Activated CD8-positive, alpha-beta memory T cell treated with anti-CD3 and anti-CD28 coated beads, Interleukin-2, amount 50 U/mL, for 24 hours (primary cell): ENCODE data around the gene CCDC57.
"Not testable (repeated sequence)": the region's sequence is repeated elsewhere in the genome, so short reads cannot be mapped to it uniquely, and the experiment has no call there.

ENCODE experiments used
- DNase-seq: peaks from one replicate; pipeline ENCODE4 v3.0.0-alpha.2; 2020; ENCODE audit errors: extremely low read depth

Gene CCDC57, protein sequence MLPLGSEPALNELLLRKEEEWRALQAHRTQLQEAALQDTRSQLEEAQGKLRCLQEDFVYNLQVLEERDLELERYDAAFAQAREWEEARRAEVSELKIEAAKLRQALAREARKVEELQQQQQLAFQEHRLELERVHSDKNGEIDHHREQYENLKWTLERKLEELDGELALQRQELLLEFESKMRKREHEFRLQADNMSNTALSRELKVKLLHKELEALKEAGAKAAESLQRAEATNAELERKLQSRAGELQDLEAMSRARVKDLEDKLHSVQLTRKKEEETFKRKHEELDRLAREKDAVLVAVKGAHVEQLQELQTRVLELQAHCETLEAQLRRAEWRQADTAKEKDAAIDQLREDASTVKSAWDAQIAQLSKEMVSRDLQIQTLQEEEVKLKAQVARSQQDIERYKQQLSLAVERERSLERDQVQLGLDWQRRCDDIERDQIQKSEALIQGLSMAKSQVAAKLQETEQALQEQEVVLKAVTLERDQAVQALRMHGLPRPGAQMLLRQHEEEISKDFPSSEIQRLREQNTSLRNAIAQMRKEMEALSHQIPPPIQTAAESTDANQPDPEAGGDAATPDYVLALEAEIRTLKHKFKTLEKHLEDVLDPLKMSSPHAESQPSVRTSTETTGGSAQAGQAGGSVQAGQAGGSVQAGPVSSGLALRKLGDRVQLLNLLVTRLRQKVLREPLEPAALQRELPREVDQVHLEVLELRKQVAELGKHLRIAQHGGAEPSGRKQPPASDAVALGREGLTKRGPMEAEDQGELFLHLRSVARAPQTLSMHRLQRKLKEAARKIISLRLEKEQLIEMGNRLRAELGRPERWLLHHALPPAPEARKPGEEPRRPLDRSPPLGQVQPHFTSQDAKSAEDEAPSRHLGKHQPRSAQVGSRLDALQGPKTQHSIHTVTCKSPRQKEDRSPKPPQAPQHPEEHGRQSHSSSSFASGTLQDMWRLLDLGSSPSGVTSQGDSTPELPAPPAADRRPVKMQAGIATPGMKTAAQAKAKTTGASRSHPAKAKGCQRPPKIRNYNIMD

DNA sequence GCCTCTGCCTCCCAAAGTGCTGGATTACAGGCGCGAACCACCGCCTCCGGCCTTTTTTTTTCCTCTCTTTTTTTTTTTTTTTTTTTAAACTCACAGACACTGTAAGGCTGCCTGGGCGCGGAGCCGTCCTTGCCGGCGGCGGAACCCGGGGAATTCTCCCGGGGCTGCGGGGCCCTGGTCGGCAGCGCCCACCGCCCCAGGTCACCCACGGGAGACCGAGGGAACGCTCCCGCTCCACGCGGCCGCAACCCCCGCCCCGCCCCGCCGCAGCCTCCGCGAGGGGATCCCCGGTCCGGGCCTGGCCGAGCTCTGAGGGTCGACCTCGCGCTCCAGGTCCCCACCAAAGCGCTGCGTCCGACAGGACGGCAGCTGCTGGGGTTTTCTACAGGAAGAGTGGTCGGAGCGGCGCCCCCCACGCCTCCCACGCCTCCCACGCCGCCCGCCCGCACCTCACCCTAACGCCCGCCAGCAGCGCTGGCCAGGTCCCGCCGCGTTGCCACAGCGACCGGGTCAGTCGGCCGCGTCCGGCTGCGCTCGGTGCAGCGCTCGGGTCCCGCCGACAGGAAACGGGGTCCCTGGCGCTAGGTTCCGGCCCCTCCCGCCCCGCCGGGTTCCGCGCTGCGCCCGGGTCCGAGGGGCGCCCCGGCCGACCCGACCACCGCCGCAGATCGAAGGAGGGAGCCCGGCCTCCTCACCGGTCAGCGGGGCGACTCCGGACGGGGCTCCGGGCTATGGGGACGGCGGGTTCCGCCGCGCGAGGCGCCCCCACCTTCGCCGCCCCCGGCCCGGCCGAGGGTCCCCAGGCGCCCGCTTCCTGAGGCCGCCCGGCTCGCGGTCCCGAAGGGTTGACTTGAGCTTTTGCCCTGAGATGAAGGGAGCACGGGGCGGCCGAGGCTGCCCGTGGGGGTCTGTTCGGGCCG lies at the start of gene CCDC57:
TSS of gene CCDC57 (minus strand) at position 512 of the 920 bp plus-strand sequence. CDS start 10,898 bp downstream, outside the sequence.
- DNase-seq, result no peak

DNA sequence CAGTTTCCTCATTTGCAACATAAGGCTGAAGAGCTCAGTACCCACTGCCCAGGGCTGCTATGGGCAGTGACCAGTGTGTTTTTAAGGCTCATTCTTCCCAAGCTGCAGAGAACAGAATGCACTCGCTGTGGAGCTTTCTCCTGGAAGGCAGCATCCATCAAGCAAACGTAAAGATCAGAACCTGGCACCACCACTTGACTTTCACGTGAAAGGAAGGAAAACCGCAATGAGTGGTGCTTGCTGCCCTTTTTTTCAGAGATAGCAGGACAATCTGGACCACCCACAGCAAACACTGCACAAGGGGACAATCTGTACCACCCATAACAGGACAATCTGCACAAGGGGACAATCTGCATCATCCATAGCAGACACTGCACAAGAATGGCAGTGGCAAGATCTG lies 49.7 kb upstream of the CCDC57 start:
- DNase-seq, result no peak

DNA sequence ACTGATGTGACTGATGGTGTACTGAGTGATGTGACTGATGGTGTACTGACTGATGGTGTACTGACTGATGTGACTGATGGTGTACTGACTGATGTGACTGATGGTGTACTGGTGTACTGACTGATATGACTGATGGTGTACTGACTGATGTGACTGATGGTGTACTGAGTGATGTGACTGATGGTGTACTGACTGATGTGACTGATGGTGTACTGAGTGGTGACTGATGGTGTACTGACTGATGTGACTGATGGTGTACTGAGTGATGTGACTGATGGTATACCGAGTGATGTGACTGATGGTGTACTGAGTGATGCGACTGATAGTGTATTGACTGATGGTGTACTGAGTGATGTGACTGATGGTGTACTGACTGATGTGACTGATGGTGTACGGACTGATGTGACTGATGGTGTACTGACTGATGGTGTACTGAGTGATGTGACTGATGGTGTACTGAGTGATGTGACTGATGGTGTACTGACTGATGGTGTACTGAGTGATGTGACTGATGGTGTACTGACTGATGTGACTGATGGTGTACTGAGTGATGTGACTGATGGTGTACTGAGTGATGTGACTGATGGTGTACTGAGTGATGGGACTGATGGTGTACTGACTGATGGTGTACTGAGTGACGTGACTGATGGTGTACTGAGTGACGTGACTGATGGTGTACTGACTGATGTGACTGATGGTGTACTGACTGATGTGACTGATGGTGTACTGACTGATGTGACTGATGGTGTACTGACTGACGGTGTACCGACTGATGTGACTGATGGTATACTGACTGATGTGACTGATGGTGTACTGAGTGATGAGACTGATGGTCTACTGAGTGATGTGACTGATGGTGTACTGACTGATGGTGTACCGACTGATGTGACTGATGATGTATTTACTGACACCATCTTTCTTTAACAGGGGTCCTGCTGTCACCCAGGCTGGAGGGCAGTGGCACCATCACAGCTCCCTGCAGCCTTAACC lies 47.6 kb upstream of the CCDC57 start:
- DNase-seq, result not testable (repeated sequence)

DNA sequence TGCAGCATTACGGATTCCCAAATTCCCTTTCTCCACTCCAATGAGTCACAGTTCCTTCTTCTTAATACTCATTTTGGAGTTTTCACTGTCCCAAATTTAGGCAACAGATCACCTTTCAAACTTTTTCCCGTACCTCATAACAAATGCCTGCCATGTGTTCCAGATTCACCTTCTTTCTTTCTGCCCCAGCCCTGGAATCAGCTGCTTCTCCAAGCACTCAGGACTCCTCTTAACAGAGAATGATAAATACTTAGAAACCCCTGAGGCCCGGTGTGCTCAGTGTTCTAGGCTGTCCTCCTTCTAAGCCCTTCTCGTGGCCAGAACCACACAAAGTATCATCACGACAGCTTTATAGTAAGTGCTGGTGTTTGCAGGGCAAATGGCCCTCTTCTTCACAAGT lies 45.9 kb upstream of the CCDC57 start:
- no peak for DNase-seq

DNA sequence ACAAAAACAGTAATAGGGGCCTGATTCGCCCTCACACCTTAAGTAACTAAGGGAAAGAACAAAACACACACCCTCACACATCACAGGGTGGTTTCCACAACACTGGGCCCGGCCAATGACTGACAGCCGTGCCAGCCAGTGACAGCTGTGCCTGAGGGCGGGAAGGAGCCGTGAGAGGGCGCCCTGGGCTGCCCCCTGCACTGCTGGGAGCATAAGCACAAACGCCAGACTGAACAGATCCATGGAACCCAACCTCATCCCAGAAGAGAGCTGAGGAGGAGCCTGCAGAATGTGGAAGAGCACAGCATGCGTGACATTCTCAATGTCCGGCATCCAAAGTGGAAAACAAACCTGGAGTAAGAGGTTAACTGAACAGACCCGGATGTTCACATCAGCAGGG lies 44.8 kb upstream of the CCDC57 start:
- peak; percentile 45 for DNase-seq

DNA sequence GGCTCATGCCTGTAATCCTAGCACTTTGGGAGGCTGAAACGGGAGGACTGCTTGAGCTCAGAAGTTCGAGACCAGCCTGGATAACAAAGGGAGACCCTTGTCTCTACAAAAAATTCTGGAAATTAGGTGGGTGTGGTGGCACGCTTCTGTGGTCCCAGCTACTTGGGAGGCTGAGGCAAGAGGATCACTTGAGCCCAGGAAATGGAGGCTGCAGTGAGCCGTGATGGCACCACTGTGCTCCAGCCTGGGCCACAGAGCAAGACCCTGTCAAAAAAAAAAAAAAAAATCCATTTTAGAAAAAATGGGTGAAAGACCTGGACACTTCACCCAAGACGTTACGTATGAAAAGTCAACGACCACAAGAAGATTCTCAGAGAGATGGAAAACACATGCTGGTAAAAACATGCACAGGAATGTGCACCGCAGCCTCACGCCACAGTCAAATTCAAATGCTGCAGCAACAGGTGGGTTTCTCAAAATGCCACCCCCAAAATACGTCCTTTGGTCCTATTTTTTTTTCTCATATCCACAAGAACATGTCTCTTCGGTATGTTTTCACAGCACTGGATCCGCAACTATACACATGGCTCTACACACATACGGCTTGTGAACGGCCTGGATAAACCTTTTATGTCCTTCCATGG lies 43.7 kb upstream of the CCDC57 start:
- no peak for DNase-seq

DNA sequence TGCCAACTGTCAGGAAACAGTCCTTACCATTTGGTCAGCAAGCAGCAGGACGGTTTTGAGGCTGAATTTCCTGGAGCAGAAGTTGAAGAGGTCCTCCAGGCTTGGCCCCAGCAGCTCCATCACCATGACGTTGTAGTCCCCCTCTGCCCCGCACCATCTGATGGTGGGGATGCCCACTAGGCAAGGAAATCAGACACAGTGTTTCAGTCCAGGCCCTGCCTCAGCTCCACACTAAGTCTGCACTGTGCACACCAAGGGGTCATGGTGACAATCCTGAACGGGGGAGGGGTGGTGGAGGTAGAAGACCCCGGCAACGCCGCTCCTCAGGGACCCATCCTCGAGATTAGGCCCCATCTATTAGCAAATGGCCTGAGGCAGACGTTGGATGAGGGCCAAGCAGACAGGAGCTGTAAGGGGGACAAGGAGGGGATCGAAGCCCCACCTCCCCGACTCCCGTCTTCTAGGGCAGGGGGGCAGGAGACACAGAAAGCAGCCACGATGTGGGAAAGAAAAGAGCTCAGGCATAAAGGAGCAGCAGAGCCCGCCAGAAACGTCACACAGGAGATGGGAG lies 42.8 kb upstream of the CCDC57 start:
- DNase-seq, result no peak

DNA sequence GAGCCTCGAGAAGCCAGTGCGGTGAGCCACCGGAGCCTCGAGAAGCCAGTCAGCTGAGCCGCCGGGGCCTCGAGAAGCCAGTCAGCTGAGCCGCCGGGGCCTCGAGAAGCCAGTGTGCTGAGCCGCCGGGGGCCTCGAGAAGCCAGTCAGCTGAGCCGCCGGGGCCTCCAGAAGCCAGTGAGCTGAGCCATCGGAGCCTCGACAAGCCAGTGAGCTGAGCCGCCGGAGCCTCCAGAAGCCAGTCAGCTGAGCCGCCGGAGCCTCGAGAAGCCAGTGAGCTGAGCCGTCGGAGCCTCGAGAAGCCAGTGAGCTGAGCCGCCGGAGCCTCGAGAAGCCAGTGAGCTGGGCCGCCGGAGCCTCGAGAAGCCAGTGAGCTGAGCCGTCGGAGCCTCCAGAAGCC lies 42.1 kb upstream of the CCDC57 start:
- DNase-seq, result not testable (repeated sequence)

DNA sequence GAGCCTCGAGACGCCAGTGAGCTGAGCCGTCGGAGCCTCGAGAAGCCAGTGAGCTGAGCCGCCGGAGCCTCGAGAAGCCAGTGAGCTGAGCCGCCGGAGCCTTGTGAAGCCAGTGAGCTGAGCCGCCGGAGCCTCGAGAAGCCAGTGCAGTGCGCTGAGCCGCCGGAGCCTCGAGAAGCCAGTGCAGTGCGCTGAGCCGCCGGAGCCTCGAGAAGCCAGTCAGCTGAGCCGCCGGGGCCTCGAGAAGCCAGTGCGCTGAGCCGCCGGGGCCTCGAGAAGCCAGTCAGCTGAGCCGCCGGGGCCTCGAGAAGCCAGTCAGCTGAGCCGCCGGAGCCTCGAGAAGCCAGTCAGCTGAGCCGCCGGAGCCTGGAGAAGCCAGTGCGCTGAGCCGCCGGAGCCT lies 41.5 kb upstream of the CCDC57 start:
- not testable (repeated sequence) for DNase-seq

DNA sequence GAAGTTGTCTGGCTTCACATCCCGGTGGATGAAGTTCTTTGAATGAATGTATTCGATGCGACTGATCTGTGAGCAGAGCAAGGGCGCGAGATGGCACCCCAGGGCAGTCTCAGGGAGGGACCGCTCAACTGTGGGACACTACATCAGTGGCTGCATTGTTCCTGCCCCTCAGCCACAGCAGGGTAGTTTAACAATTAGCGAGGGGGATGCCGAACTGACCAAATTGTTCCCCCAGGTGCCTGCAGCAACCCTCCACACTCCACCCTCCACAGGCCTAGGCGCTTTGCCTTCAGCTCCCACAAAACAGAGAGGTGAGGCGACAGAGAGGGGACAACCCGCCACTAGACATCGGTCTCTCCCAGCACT lies 40.5 kb upstream of the CCDC57 start:
- DNase-seq, result no peak

DNA sequence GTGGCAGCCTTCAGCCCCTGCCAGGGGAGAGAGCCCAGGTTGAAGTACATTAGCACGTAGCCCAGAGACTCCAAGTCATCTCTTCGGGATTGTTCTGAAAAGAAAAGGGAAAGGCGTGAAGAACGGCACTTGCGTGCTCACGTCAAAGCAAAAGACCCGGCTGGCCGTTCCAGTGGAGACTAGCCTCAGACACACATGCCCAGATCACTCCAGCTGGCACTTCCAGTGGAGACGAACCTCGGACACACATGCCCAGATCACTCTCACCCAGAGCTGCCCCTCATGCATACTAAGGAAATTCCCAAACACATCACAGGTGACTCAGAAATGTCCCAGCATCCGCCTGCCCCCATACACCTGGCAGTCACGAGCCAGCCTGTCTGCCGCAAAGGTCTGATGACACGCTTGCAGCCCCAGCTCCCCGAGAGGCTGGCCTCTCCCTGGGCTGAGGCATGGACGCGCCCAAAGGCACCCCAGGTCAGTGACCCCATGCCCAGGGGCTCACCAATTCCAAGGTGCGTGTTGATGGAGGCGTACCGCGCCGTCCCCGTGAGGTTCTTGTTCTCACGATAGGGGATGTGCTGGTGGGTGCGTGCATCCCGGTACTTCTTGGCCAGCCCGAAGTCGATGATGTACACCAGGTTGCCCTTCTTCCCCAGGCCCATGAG lies 40.0 kb upstream of the CCDC57 start:
- no peak for DNase-seq

DNA sequence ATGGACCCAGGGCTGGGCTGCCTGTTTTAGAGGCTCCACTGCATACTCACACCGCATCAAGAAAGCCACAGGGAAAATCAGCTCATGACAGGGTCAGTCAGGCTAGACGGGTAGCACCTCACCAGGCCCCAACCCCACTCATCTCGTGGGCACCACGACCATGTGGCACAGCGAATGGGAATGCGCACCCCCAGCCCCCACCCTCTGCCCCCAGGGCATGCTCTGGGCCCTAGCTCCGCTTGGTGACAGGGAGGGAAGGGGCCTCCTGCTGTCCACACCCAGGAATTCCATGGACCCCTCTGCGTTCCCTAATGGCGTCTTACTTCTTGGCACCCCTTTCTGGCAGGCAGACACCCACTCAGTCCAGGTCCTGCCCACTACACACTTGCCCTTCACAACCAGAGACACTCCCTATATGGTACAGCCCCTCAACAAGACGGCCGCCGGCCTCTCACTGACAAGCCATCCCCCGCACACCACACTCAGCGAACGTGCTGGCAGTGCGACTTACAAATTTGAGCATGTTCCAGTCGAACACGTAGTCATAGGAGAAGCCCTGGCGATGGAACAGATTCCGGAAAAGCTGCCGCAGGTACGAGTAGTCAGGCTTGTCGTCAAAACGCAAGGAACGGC lies 38.3 kb upstream of the CCDC57 start:
- DNase-seq, result no peak

DNA sequence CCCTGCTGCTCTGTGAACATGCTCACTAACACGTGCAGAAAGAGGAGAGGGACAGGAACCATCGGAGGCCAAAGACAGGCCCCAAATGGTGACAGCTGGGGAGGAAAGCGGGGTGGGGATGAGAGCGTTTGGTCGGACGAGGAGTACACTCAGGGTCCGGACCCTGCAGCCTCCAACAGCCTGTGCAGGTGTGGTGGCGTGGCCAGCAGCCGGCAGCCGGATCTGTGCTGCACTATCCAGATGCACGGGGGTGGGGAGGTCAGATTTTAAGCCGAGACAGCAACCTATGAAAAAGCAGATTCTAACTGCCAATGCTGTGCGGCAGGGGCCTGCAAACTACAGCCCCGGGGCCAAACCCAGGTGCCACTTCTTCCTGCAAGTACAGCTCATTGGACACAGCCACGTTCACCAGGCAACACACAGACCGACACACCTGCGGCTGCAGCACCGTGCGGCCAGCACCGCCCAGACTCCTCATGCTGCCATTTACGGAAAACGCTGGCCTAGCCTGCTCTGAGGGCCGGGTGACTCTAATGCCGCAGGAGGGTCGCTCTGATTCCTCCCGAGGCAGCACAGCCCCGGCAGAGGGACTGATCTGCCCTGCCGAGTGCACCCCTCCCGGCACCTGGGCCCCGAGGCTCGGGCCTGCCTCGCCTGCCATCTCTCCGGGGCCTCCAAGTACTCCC lies 37.4 kb upstream of the CCDC57 start:
- DNase-seq, result no peak

DNA sequence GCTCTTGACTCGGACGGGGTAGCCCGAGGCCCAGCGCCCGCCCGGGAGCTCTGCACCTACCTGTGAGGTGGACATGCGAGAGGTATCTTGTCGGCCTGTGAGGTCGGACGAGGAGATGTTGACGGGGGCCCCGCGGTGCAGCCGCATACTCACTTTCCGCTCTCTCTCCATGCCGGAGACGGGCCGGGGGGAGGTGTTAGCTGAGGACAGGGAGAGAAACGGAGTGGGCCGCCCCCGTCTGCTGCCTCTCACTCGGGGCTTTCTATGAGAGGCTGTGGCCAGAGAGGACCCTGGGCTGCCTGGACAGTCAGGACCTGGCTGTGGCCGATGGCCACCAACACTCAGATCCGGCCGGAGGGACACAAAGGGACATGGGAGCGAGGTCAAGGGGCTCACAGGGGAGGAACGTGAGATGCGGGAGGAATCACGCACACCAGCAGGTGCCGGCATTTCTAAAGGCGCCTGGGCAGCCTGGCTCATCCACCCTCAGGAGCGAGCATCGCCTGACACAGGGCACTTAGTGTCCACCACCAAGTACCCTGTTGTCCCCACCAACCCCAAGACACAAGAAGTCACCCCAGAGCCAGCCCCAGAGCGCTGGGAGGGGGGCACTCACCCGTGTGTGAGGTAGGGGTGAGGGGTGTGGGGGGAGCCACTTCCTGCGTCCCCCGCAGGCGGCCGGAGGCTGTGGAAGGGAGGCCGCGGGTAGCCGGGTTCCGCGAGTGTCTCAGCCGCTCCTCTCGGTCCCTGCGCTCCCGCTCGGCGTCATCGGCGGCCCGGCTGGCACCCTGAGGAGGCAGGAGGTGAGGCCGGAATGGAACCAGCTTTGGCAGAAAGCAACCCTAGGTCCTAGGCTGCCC lies 36.4 kb upstream of the CCDC57 start:
- DNase-seq, result no peak

DNA sequence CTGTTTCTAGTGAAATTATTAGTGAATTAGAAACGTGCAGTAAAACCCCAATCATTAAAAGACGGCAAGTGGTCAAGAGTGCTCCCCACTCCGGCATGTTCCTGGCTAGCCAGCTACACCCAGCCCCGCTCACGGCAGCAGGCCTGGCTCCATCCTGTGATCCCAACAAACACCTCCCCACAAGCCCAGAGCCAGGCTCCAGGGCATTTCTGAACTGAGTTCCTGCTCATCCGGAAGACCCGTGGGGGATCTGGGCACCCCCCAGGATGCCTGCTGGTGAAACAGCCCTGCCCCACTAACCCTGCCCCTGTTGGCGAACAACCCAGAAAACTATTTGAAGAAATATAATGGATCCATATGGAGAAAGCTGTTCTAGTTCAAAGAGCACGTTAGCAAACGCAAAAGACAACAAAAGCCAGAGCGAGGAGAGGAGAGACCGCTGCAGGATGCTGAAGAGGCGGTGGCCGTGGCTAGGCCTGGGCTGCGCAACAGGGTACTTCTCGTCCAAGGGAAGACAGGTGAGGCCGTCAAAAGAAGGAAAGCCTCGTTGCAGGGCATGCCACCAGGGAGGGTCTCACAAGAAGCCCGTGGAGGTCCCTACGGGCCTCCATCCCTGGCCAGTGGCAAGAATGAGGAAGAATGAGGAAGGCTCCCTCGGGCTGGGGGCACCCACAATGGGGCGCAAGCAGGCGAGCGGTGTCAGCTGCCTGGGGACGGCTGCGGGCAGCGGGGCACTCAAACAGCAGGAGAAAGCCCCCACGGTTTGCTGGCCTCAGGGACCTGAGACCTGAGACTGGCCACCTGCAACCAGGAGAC lies 35.4 kb upstream of the CCDC57 start:
- DNase-seq, result no peak
